GM23338 (cell line): ENCODE measurements around the gene ITGAL. TPM values are rescaled to one million over a fixed set of nuclear protein-coding genes. Genes with fewer than 3 reads are reported as not detected.
"Not testable (repeated sequence)": the region's sequence is repeated elsewhere in the genome, so short reads cannot be mapped to it uniquely, and the experiment has no call there.

Experiments
- ATAC-seq: fragments of 200-7000 bp; cut with Tn5 transposase; 3 replicates; pipeline ENCODE4 v1.9.1; 2020
- DNase-seq: peaks from one replicate; pipeline ENCODE4 v3.0.0-alpha.2; 2015; ENCODE audit warnings: low spot score
- H2AFZ ChIP-seq: fragments of 200-600 bp; sonication (generic); 2 replicates; pipeline ENCODE4 v1.8.0; 2016; ENCODE audit warnings: antibody characterized with exemption, mild to moderate bottlenecking, moderate library complexity
- H3F3A ChIP-seq: fragments of 200-600 bp; sonication (generic); replicated peaks from 2 replicates; pipeline ENCODE4 v1.8.0; 2017; ENCODE audit warnings: antibody characterized with exemption, mixed run types, low read depth
- H3K27ac ChIP-seq: fragments of 200-600 bp; sonication (generic); 2 replicates; pipeline ENCODE4 v1.6.1; 2016; ENCODE audit warnings: low read depth
- H3K27me3 ChIP-seq: fragments of 200-600 bp; sonication (generic); 2 replicates; pipeline ENCODE4 v1.8.0; 2016; ENCODE audit warnings: mild to moderate bottlenecking, mixed run types, moderate library complexity; ENCODE audit not compliant: insufficient read depth
- H3K36me3 ChIP-seq: fragments of 200-600 bp; sonication (generic); 2 replicates; pipeline ENCODE4 v1.8.0; 2016; ENCODE audit warnings: mild to moderate bottlenecking; ENCODE audit not compliant: insufficient read depth
- H3K4me1 ChIP-seq: fragments of 200-600 bp; sonication (generic); 2 replicates; pipeline ENCODE4 v1.8.0; 2016; ENCODE audit warnings: mild to moderate bottlenecking, moderate library complexity; ENCODE audit not compliant: insufficient read depth
- H3K4me2 ChIP-seq: fragments of 200-600 bp; sonication (generic); 2 replicates; pipeline ENCODE4 v1.7.1; 2017; ENCODE audit warnings: mixed run types
- H3K4me3 ChIP-seq: fragments of 200-600 bp; sonication (generic); 2 replicates; pipeline ENCODE4 v1.6.1; 2016; ENCODE audit warnings: mixed run types
- H3K79me2 ChIP-seq: fragments of 200-600 bp; sonication (generic); replicated peaks from 2 replicates; pipeline ENCODE4 v1.8.0; 2017; ENCODE audit warnings: mild to moderate bottlenecking; ENCODE audit not compliant: insufficient read depth
- H3K9me2 ChIP-seq: fragments of 200-600 bp; sonication (generic); 2 replicates; pipeline ENCODE4 v1.8.0; 2017; ENCODE audit not compliant: insufficient read depth
- H4K20me1 ChIP-seq: fragments of 200-600 bp; sonication (generic); replicated peaks from 2 replicates; pipeline ENCODE4 v1.8.0; 2017; ENCODE audit warnings: mild to moderate bottlenecking; ENCODE audit not compliant: insufficient read depth
- H3K27ac Mint-ChIP-seq: 2 replicates; pipeline ENCODE4 v1.8.0; 2020; ENCODE audit warnings: inconsistent platforms, mild to moderate bottlenecking, moderate library complexity, mixed read lengths
- H3K27me3 Mint-ChIP-seq: 3 replicates; pipeline ENCODE4 v1.8.0; 2022; ENCODE audit warnings: low read depth, mild to moderate bottlenecking, moderate library complexity, mixed read lengths, inconsistent platforms; ENCODE audit not compliant: insufficient read depth, poor library complexity
- H3K36me3 Mint-ChIP-seq: 3 replicates; pipeline ENCODE4 v1.8.0; 2021; ENCODE audit warnings: low read depth, mild to moderate bottlenecking, inconsistent platforms, moderate library complexity, mixed read lengths
- H3K4me1 Mint-ChIP-seq: 3 replicates; pipeline ENCODE4 v1.8.0; 2020; ENCODE audit warnings: mild to moderate bottlenecking, inconsistent platforms, mixed read lengths
- H3K4me3 Mint-ChIP-seq: 3 replicates; pipeline ENCODE4 v1.8.0; 2021; ENCODE audit warnings: moderate library complexity, mild to moderate bottlenecking, inconsistent platforms, mixed read lengths
- H3K9me3 Mint-ChIP-seq: 3 replicates; pipeline ENCODE4 v1.8.0; 2020; ENCODE audit warnings: moderate library complexity, mild to moderate bottlenecking, inconsistent platforms, mixed read lengths
- EZH2 ChIP-seq: fragments of 200-600 bp; sonication (generic); IDR thresholded peaks from one replicate; pipeline ENCODE4 v1.8.0; 2017; ENCODE audit warnings: antibody characterized with exemption, mild to moderate bottlenecking, low read depth; ENCODE audit not compliant: unreplicated experiment
- EZH2phosphoT487 ChIP-seq: fragments of 200-600 bp; sonication (generic); IDR thresholded peaks from one replicate; pipeline ENCODE4 v1.8.1; 2018; ENCODE audit warnings: antibody characterized with exemption; ENCODE audit not compliant: unreplicated experiment
- NANOG ChIP-seq: IDR thresholded peaks from 2 replicates; pipeline ENCODE4 v1.6.1; 2016; ENCODE audit warnings: antibody characterized with exemption, borderline replicate concordance
- ZNF114 ChIP-seq: fragments of 250-450 bp; sonication (Bioruptor Pico); IDR thresholded peaks from 2 replicates; pipeline ENCODE4 v1.5.0; 2020; ENCODE audit warnings: mild to moderate bottlenecking, moderate library complexity
- polyA plus RNA-seq: library from polyadenylated mRNA; unstranded; fragments of >200 nt; fragmentation: Nextera tagmentation; extraction: Ambion mirVana; gene quantifications from 2 replicates; pipeline ENCODE4 v1.2.1, GENCODE V29; 2016
- total RNA-seq: library from RNA; depleted of rRNA; stranded (reverse); fragments of >200 nt; shearing (Covaris generic); gene quantifications from 2 replicates; pipeline ENCODE4 v1.2.3, GENCODE V29; 2014

The ITGAL gene
- total and polyA plus RNA-seq, 2 experiments from 2014 or later: 0.05 to 0.07 TPM

DNA sequence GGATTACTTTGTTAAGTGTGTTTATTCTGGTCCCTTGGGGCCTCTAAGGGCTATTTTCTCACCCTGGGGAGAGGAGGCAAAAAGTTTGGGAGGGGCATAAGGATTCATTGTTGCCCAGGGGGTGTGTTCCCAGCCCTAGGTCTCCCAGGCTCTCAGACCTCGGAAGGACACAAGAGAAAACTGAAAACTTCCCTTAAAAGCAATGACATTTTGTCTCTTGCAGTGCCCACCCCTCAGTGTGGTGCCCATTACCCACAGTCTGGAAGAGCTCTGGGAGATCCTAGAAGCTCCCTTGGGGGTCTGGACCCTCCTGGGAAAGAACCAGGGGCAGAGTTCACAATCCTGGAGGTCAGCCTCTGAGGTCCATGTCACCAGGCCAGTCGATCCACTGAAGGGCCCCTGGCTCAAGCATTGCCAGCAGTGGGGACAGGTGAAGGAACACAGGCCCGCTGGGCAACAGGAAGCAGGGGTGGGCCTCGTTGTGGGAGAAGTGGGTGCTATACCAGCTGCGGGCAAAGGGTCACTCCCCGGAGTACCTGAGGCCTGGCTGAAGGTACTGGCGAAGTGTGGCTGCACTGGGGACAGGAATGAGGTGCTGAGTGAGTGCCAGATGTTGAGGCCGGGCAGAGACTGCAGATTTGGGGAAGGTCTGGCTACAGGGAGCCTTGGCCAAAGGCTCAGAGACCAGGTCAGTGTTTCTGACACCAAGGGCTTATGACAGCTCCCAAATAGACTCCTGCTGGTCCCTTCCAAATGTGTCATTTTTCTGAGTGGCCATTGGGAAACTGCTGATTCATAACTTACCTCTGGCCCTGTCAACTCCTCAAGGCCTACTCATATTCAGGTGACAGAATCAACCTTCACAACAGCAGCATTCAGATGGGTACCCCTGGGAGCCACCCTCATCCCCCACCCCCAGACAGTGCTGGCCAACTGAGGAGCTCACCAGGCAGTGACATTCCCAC, 66.7 kb downstream of the ITGAL start:
- peaks cover 18% of the 10 kb centered on the region; the same call in 2 of the 3 replicates for H3K4me1 Mint-ChIP-seq

DNA sequence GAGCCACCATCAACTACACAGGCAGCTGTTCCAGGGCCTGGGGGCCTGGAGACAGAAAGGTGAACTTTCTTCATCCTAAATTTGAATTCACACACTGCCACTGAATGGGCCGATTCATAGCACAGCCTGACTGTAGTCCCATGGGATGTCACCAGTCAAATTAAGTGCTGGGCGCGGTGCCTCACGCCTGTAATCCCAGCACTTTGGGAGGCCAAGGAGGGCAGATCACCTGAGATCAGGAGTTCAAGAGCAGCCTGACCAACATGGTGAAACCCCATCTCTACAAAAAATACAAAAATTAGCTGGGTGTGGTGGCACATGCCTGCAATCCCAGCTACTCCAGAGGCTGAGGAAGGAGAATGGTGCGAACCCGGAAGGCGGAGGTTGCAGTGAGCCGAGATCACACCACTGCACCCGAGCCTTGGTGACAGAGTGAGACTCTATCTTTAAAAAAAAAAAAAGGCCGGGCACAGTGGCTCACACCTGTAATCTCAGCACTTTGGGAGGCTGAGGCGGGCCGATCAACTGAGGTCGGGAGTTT, 67.5 kb downstream of the ITGAL start:
- peaks cover 13% of the 10 kb centered on the region for H3K36me3 Mint-ChIP-seq
- not testable (repeated sequence) for H3K79me2 ChIP-seq, H3K27me3 Mint-ChIP-seq, DNase-seq, H3K9me2 ChIP-seq, ATAC-seq, H3K27ac Mint-ChIP-seq, H2AFZ ChIP-seq, H3K4me3 ChIP-seq, H3K27ac ChIP-seq, H3K36me3 ChIP-seq, H3K4me3 Mint-ChIP-seq, H3K9me3 Mint-ChIP-seq, H3K27me3 ChIP-seq, H4K20me1 ChIP-seq, H3K4me2 ChIP-seq
- H3F3A ChIP-seq: peaks cover 20% of the 10 kb centered on the region
- peaks cover 42% of the 10 kb centered on the region for H3K4me1 ChIP-seq
- H3K4me1 Mint-ChIP-seq: peaks cover 18% of the 10 kb centered on the region; the same call in 2 of the 3 replicates

More for the DNA sequence above, 66.7 kb downstream of the ITGAL start:
- H3K27me3 ChIP-seq: no peaks in the 10 kb centered on the region
- no peaks in the 10 kb centered on the region for H3K9me3 Mint-ChIP-seq
- no peak for ATAC-seq
- H3K36me3 Mint-ChIP-seq: peaks cover 13% of the 10 kb centered on the region
- peaks cover 6% of the 10 kb centered on the region for H3K27me3 Mint-ChIP-seq
- no peak for DNase-seq
- no peak overlapping the region for H3K4me2 ChIP-seq
- H3K79me2 ChIP-seq: no peaks in the 10 kb centered on the region
- peaks cover 42% of the 10 kb centered on the region for H3K4me1 ChIP-seq
- no peaks in the 10 kb centered on the region for H3K36me3 ChIP-seq
- H3K4me3 ChIP-seq: no peak overlapping the region
- no peaks in the 10 kb centered on the region for H4K20me1 ChIP-seq
- no peak overlapping the region for H2AFZ ChIP-seq
- H3F3A ChIP-seq: peaks cover 21% of the 10 kb centered on the region
- no peak overlapping the region for H3K4me3 Mint-ChIP-seq
- TF ChIP-seq ZNF114 (CRISPR knock-in tag): no peak
- TF ChIP-seq EZH2phosphoT487: no peak
- TF ChIP-seq EZH2: no peak
- TF ChIP-seq NANOG: no peak
- peak overlapping the region; percentile 31 for H3K27ac Mint-ChIP-seq
- no peak overlapping the region for H3K27ac ChIP-seq
- no peaks in the 10 kb centered on the region for H3K9me2 ChIP-seq

DNA sequence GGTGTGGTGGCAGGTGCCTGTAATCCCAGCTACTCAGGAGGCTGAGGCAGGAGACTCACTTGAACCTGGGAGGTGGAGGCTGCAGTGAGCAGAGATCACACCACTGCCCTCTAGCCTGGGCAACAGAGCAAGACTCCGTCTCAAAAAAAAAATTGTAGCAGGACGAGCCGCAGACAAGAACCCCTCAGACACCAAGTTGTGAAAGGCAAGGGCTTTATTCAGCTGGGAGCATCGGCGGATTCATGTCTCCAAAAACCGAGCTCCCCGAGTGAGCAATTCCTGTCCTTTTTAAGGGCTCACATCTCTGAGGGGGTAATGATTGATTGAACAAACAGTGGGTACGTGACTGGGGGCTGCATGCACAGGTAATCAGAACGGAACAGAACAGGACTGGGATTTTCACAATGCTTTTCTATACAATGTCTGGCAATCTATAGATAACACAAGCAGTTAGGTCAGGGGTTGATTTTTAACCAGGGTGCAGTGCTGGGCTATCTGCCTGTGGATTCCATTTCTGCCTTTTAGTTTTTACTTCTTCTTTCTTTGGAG, 68.4 kb downstream of the ITGAL start:
- Histone ChIP-seq H3K4me2 (peak overlapping the region; percentile 70), H3K4me1 (peaks cover 39% of the 10 kb centered on the region), H2AFZ (peak overlapping the region; percentile 53; the same call in 1 of the 2 replicates), H3K27ac (peak overlapping the region; percentile 40; the same call in 1 of the 2 replicates), H3F3A (peaks cover 18% of the 10 kb centered on the region)
- not testable (repeated sequence) for H3K27me3 ChIP-seq, H3K79me2 ChIP-seq, H3K36me3 ChIP-seq, DNase-seq, H3K9me2 ChIP-seq, ATAC-seq, H3K4me3 ChIP-seq, H3K4me3 Mint-ChIP-seq, H3K27ac Mint-ChIP-seq, H3K27me3 Mint-ChIP-seq, H3K9me3 Mint-ChIP-seq, H4K20me1 ChIP-seq
- peaks cover 13% of the 10 kb centered on the region for H3K36me3 Mint-ChIP-seq
- H3K4me1 Mint-ChIP-seq: peaks cover 15% of the 10 kb centered on the region; the same call in 2 of the 3 replicates
